Lower lobe of right lung (tissue), 2 donors: ENCODE results near the gene HSD11B2. TPM values are rescaled to one million over a fixed set of nuclear protein-coding genes. Genes with fewer than 3 reads are reported as not detected.

Experiments used
- ATAC-seq, 2 donors: fragments of 200-7000 bp; cut with Tn5 transposase; one replicate each; pipeline ENCODE4 v1.9.1; 2020 to 2022; ENCODE audit warnings: mild to moderate bottlenecking in 2 of 2, moderate library complexity in 2 of 2
- DNase-seq: peaks from one replicate; pipeline ENCODE4 v3.0.0-alpha.2; 2020
- H3K27ac ChIP-seq: fragments of 200-600 bp; one replicate; pipeline ENCODE4 v1.8.0; 2022
- H3K27me3 ChIP-seq: fragments of 200-600 bp; one replicate; pipeline ENCODE4 v1.8.0; 2022; ENCODE audit warnings: low read depth
- H3K36me3 ChIP-seq: fragments of 200-600 bp; one replicate; pipeline ENCODE4 v1.8.0; 2022; ENCODE audit warnings: mild to moderate bottlenecking
- H3K4me1 ChIP-seq: fragments of 200-600 bp; one replicate; pipeline ENCODE4 v1.8.0; 2022
- H3K4me3 ChIP-seq: fragments of 200-600 bp; one replicate; pipeline ENCODE4 v1.8.0; 2022; ENCODE audit warnings: mild to moderate bottlenecking
- H3K9me3 ChIP-seq: fragments of 200-600 bp; one replicate; pipeline ENCODE4 v1.8.0; 2022
- CTCF ChIP-seq: fragments of 200-600 bp; IDR thresholded peaks from one replicate; pipeline ENCODE4 v1.8.0; 2022; ENCODE audit warnings: antibody characterized with exemption, mild to moderate bottlenecking
- intact Hi-C: fragments of 100-400 bp; cut with DNase I; formaldehyde crosslinking; loops from one replicate; pipeline ENCODE4 v1.11.0; 2022
- total RNA-seq: library from RNA; stranded (reverse); fragmentation: NEBNext Ultra II Directional; extraction: Animal tissue kit (Norgen Biotek cat#: 25700); gene quantifications from one replicate; pipeline ENCODE4 v1.2.1, GENCODE V29; 2021
- donor health status: DM: no; HTN: yes; CAD: no; lungs with severe emphysema.

The HSD11B2 gene
- total RNA-seq, 1 donor from 2014 or later = 2.9 TPM

- ATAC-seq (peak; percentile 6 to 22), DNase-seq (no peak)
- H3K27ac ChIP-seq = peak overlapping the region; percentile 67
- no peaks in the 10 kb centered on the region for H3K9me3 ChIP-seq
- H3K4me3 ChIP-seq = no peak overlapping the region
- H3K27me3 ChIP-seq = no peaks in the 10 kb centered on the region
- H3K36me3 ChIP-seq = peaks cover 93% of the 10 kb centered on the region
- intact Hi-C loops = no loop called here
- peak; percentile 48 for TF ChIP-seq CTCF
- peaks cover 97% of the 10 kb centered on the region for H3K4me1 ChIP-seq
Observed at GRCh38 chr16:67447508-67448076, 16.7 kb downstream of the HSD11B2 start.

GRCh38 chr16:67448580-67448979 lies 17.7 kb downstream of the HSD11B2 start:
- no peak overlapping the region for H3K4me3 ChIP-seq
- H3K27me3 ChIP-seq = no peaks in the 10 kb centered on the region
- H3K27ac ChIP-seq = peak overlapping the region; percentile 31
- ATAC-seq (no peak), DNase-seq (no peak)
- TF ChIP-seq CTCF = no peak
- H3K36me3 ChIP-seq = peaks cover 93% of the 10 kb centered on the region
- H3K4me1 ChIP-seq = peaks cover 90% of the 10 kb centered on the region
- intact Hi-C loops = no loop called here
- H3K9me3 ChIP-seq = no peaks in the 10 kb centered on the region

DNA sequence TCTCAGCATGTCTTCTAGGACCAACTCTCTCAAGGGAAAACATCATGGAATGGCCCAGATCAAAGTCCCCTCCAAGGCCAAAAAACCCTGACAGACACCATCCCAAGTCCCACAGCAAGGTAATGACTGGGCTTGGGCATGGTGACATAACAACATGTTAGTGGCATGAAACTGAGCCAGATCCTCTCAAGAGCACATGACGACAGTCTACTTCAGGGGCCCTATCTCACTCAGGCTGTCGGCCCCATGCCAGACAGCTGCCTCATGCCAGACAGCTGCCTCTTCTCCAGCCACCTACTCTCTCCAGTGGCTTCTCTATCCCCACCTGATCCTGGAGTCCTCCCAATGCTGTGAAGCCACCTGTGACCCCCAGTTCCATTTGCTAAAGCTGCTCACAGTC lies 18.4 kb downstream of the HSD11B2 start:
- no peak for TF ChIP-seq CTCF
- H3K36me3 ChIP-seq = peaks cover 87% of the 10 kb centered on the region
- DNase-seq (no peak), ATAC-seq (peak; percentile 1 to 17)
- H3K27me3 ChIP-seq = no peaks in the 10 kb centered on the region
- H3K4me3 ChIP-seq = no peak overlapping the region
- H3K9me3 ChIP-seq = no peaks in the 10 kb centered on the region
- H3K27ac ChIP-seq = peak overlapping the region; percentile 31
- intact Hi-C loops = no loop called here
- peaks cover 89% of the 10 kb centered on the region for H3K4me1 ChIP-seq

GRCh38 chr16:67449739-67450138 lies 18.8 kb downstream of the HSD11B2 start:
- no peak for DNase-seq

GRCh38 chr16:67451061-67451703 lies 20.3 kb downstream of the HSD11B2 start:
- Histone ChIP-seq H3K27me3 (no peaks in the 10 kb centered on the region), H3K4me3 (no peak overlapping the region), H3K4me1 (peaks cover 73% of the 10 kb centered on the region), H3K27ac (peak overlapping the region; percentile 25), H3K36me3 (peaks cover 75% of the 10 kb centered on the region), H3K9me3 (no peaks in the 10 kb centered on the region)
- DNase-seq (no peak), ATAC-seq (no peak)
- TF ChIP-seq CTCF = no peak
- intact Hi-C loops = no loop called here

More at GRCh38 chr16:67449739-67450138, 18.8 kb downstream of the HSD11B2 start:
- no peak for TF ChIP-seq CTCF
- intact Hi-C loops = no loop called here
- Histone ChIP-seq H3K27me3 (no peaks in the 10 kb centered on the region), H3K36me3 (peaks cover 83% of the 10 kb centered on the region), H3K4me3 (no peak overlapping the region), H3K4me1 (peaks cover 86% of the 10 kb centered on the region), H3K9me3 (no peaks in the 10 kb centered on the region), H3K27ac (peak overlapping the region; percentile 31)
- ATAC-seq = no peak
